ENCODE data around the gene ADAMTS15.

ADAMTS15 gene

DNA sequence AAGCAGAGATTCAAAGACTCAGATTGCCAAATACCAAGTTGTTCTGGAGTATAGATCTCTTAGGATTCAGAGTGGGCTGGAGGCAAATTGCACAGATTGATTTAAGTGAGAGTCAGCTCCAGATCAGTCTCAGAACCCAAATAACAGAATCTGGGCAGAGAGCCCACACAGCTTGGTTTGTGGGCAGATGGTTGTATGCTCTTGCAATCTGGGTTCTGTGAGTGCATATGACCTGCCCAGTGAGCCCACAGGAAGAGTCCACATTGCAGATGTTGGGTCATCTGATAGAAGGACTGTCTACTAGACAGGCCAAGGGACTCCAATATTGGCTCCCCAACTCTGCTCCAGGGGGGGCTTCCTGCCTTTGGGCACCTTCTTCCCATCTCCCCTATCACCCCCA, 65.9 kb downstream of the ADAMTS15 start:
- H3K27ac Mint-ChIP-seq: no peak overlapping the region
- no peaks in the 10 kb centered on the region for H3K36me3 Mint-ChIP-seq
- no peak overlapping the region for H3K4me3 Mint-ChIP-seq
- no peaks in the 10 kb centered on the region for H3K4me1 Mint-ChIP-seq (ENCODE audit: low read depth)
- H3K27me3 Mint-ChIP-seq: peaks cover 3% of the 10 kb centered on the region
- H3K9me3 Mint-ChIP-seq (ENCODE audit: low read depth): no peaks in the 10 kb centered on the region

DNA sequence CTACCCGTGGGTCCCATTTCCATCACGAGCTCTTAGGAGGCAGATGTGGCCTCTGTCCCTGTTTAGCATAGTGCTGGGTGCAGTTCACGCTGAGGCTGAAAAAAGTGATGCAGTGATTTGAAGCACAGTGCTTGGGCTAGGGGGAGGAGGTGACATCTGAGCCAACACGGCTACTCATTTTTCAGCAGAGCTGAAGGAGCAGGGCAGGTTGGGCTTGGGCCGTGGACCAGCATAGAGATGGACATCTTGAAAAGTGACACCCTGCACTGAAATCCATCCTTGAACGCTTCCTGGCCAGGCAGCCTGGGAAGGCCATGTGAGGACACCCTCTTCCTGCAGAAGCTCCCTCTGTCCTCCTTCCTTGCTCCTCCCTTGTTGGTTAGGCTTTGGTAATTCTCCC, 66.4 kb downstream of the ADAMTS15 start:
- H3K27me3 Mint-ChIP-seq: peaks cover 3% of the 10 kb centered on the region
- no peaks in the 10 kb centered on the region for H3K4me1 Mint-ChIP-seq (ENCODE audit: low read depth)
- no peak overlapping the region for H3K27ac Mint-ChIP-seq
- H3K9me3 Mint-ChIP-seq (ENCODE audit: low read depth): no peaks in the 10 kb centered on the region
- no peaks in the 10 kb centered on the region for H3K36me3 Mint-ChIP-seq
- H3K4me3 Mint-ChIP-seq: no peak overlapping the region

GRCh38 chr11:130515829-130516553, 67.5 kb downstream of the ADAMTS15 start:
- Mint-ChIP-seq H3K27ac (no peak overlapping the region), H3K4me3 (no peak overlapping the region), H3K27me3 (peaks cover 3% of the 10 kb centered on the region), H3K36me3 (no peaks in the 10 kb centered on the region), H3K4me1 (ENCODE audit: low read depth) (no peaks in the 10 kb centered on the region), H3K9me3 (ENCODE audit: low read depth) (no peaks in the 10 kb centered on the region)

GRCh38 chr11:130516554-130517505, 68.4 kb downstream of the ADAMTS15 start:
- Mint-ChIP-seq H3K4me1 (ENCODE audit: low read depth) (no peaks in the 10 kb centered on the region), H3K27ac (no peak overlapping the region), H3K27me3 (peaks cover 3% of the 10 kb centered on the region), H3K4me3 (no peak overlapping the region), H3K36me3 (no peaks in the 10 kb centered on the region), H3K9me3 (ENCODE audit: low read depth) (no peaks in the 10 kb centered on the region)

GRCh38 chr11:130518164-130518680, 69.8 kb downstream of the ADAMTS15 start:
- Mint-ChIP-seq H3K36me3 (no peaks in the 10 kb centered on the region), H3K4me3 (no peak overlapping the region), H3K4me1 (ENCODE audit: low read depth) (no peaks in the 10 kb centered on the region), H3K9me3 (ENCODE audit: low read depth) (no peaks in the 10 kb centered on the region), H3K27me3 (peaks cover 3% of the 10 kb centered on the region), H3K27ac (no peak overlapping the region)

- Mint-ChIP-seq H3K27ac (no peak overlapping the region), H3K4me3 (no peak overlapping the region), H3K4me1 (ENCODE audit: low read depth) (no peaks in the 10 kb centered on the region), H3K36me3 (no peaks in the 10 kb centered on the region), H3K9me3 (ENCODE audit: low read depth) (no peaks in the 10 kb centered on the region), H3K27me3 (peaks cover 3% of the 10 kb centered on the region)
Observed at GRCh38 chr11:130519128-130519932, 70.9 kb downstream of the ADAMTS15 start.

DNA sequence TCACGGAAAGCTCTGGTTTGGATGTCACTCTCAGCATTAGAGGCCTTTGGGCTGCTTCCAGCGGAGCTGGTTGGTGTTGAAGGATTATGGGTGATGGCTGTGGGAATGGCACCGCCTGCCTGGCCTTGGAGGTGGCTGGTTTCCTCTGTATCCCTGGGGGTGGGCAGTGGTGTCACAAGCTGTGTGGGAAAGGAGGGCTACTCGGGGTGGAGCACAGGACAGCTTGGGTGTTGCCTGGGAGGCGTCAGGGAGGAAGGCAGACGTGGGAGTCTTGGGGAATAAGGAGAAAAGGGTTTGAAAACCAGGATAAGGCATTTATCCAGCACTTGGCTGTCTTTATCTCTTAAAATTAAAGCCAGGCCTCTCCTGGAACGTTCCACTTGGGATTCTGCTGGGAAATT, 71.8 kb downstream of the ADAMTS15 start:
- no peaks in the 10 kb centered on the region for H3K36me3 Mint-ChIP-seq
- H3K27ac Mint-ChIP-seq: no peak overlapping the region
- H3K9me3 Mint-ChIP-seq (ENCODE audit: low read depth): no peaks in the 10 kb centered on the region
- H3K27me3 Mint-ChIP-seq: no peaks in the 10 kb centered on the region
- no peak overlapping the region for H3K4me3 Mint-ChIP-seq
- H3K4me1 Mint-ChIP-seq (ENCODE audit: low read depth): no peaks in the 10 kb centered on the region

GRCh38 chr11:130522284-130522961, 74.0 kb downstream of the ADAMTS15 start:
- H3K36me3 Mint-ChIP-seq: no peaks in the 10 kb centered on the region
- H3K4me1 Mint-ChIP-seq (ENCODE audit: low read depth): no peaks in the 10 kb centered on the region

DNA sequence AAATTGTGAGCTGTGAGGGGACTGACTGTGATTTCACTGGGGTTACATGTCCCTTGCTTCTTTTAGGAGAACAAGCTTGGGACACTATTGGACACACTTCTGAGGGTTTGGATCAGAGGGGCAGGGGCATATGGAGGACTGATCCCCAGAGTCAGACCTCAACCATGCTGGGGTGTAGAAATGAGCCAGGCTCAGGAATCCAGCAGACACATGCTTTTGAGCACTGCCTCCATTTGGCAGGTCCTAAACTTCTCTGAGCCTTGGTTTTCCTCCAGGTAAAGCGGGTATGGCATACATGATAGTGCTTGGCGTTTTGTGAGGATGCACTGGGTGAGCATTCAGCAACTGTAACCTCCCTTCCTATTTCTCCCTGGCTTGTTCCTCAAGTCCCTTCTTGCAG, 74.7 kb downstream of the ADAMTS15 start:
- Mint-ChIP-seq H3K36me3 (no peaks in the 10 kb centered on the region), H3K4me3 (no peak overlapping the region), H3K27ac (no peak overlapping the region), H3K27me3 (no peaks in the 10 kb centered on the region), H3K4me1 (ENCODE audit: low read depth) (no peaks in the 10 kb centered on the region), H3K9me3 (ENCODE audit: low read depth) (no peaks in the 10 kb centered on the region)

More at GRCh38 chr11:130522284-130522961, 74.0 kb downstream of the ADAMTS15 start:
- no peaks in the 10 kb centered on the region for H3K27me3 Mint-ChIP-seq
- no peak overlapping the region for H3K27ac Mint-ChIP-seq
- H3K9me3 Mint-ChIP-seq (ENCODE audit: low read depth): no peaks in the 10 kb centered on the region
- H3K4me3 Mint-ChIP-seq: no peak overlapping the region

GRCh38 chr11:130523609-130524008, 75.2 kb downstream of the ADAMTS15 start:
- Mint-ChIP-seq H3K27me3 (no peaks in the 10 kb centered on the region), H3K27ac (no peak overlapping the region), H3K4me1 (ENCODE audit: low read depth) (no peaks in the 10 kb centered on the region), H3K4me3 (no peak overlapping the region), H3K9me3 (ENCODE audit: low read depth) (no peaks in the 10 kb centered on the region), H3K36me3 (no peaks in the 10 kb centered on the region)

GRCh38 chr11:130524132-130524790, 75.8 kb downstream of the ADAMTS15 start:
- Mint-ChIP-seq H3K4me1 (ENCODE audit: low read depth) (no peaks in the 10 kb centered on the region), H3K4me3 (no peak overlapping the region), H3K9me3 (ENCODE audit: low read depth) (no peaks in the 10 kb centered on the region), H3K27me3 (no peaks in the 10 kb centered on the region), H3K36me3 (no peaks in the 10 kb centered on the region), H3K27ac (no peak overlapping the region)

- Mint-ChIP-seq H3K27ac (no peak overlapping the region), H3K4me1 (ENCODE audit: low read depth) (no peaks in the 10 kb centered on the region), H3K27me3 (no peaks in the 10 kb centered on the region), H3K36me3 (no peaks in the 10 kb centered on the region), H3K9me3 (ENCODE audit: low read depth) (no peaks in the 10 kb centered on the region), H3K4me3 (no peak overlapping the region)
Observed at GRCh38 chr11:130525307-130525706, 76.9 kb downstream of the ADAMTS15 start.

All from activated naive CD8-positive, alpha-beta T cell (primary cell).